Hematopoietic multipotent progenitor cell treated with erythropoietin and hydrocortisone succinate and interleukin-3 and kit ligand, for 17 days (in vitro differentiated cells): Measurements from ENCODE around the gene CCDC154.
"Not testable (repeated sequence)": the region's sequence is repeated elsewhere in the genome, so short reads cannot be mapped to it uniquely, and the experiment has no call there.

ENCODE experiments used
- DNase-seq: peaks from one replicate; pipeline ENCODE4 v3.0.0-alpha.2; 2015; ENCODE audit warnings: low spot score

CCDC154 gene

GRCh38 chr16:1474082-1474795, 29.9 kb upstream of the CCDC154 start:
- peak; percentile 42 for DNase-seq

- DNase-seq: peak; percentile 7
Observed at GRCh38 chr16:1472974-1473373, 28.6 kb upstream of the CCDC154 start.

GRCh38 chr16:1471569-1472194, 27.3 kb upstream of the CCDC154 start:
- DNase-seq: no peak

- DNase-seq: no peak
Observed at GRCh38 chr16:1470481-1471251, 26.3 kb upstream of the CCDC154 start.

- no peak for DNase-seq
Observed at GRCh38 chr16:1469693-1470201, 25.4 kb upstream of the CCDC154 start.

GRCh38 chr16:1469141-1469540, 24.8 kb upstream of the CCDC154 start:
- not testable (repeated sequence) for DNase-seq

DNA sequence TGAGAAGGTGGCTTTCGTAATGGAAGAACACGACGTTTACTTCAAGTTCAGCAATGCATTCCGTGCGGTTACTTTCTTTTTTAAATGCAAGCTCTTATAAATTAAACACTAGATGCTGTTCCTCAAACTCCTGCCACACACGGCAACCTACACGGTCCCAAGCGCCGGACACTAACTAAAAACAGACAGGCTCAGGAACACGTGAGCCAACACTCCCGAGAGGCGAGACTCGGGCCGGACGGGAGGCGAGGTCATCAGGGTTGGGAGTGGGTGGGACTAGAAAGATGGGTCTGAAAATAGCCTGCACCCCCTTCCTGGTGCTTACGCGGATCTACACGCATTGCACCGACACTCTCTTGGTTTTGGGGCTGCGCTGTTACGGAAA, 24.1 kb upstream of the CCDC154 start:
- DNase-seq: no peak

DNA sequence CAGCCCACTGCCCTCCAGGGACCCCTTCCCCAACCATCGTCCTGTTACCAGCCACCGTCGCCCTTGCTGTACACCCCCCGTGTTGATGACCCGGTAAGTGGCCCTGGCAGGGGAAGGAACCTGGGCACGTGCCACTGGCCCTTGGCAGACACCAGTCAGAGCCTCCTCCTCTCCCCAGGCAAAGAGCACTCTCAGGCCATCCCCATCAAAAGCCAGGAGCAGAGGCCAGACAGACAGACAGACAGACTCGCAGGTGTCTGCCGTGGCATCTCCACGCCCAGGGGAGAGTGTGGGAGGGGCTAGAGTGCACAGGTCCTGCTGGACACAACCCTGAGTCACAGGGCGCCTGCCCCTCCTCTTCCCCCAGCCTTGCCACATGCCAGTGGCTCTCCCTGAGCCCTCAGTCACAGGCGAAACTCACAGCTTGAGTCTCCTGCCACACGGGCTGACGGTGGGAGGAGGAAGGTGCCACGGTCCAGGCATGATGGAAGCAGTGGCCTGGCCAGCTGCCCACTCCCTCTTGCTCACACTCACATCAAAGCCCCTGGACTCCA, 22.7 kb upstream of the CCDC154 start:
- DNase-seq: no peak

DNA sequence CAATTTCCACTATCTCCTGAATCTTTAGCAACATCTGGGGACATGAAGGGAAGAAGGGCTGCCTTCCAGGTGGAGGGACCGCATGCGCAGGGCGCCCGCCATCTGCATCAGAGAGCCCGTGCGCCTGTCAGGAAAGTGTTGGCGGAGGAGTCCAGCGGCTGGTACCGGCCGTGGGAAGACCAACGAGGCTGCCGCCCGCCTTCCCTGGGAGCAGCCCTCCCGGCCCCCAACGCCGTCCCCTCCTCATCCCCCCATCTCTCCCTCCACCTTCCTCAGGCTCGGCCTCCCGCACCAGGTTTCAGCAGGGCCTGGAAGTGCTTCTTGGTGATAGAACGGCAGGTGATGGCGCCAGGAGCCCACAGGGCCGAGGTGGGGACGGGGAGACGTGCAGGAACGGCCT, 21.7 kb upstream of the CCDC154 start:
- no peak for DNase-seq

- DNase-seq: no peak
Observed at GRCh38 chr16:1465567-1465915, 21.2 kb upstream of the CCDC154 start.

DNA sequence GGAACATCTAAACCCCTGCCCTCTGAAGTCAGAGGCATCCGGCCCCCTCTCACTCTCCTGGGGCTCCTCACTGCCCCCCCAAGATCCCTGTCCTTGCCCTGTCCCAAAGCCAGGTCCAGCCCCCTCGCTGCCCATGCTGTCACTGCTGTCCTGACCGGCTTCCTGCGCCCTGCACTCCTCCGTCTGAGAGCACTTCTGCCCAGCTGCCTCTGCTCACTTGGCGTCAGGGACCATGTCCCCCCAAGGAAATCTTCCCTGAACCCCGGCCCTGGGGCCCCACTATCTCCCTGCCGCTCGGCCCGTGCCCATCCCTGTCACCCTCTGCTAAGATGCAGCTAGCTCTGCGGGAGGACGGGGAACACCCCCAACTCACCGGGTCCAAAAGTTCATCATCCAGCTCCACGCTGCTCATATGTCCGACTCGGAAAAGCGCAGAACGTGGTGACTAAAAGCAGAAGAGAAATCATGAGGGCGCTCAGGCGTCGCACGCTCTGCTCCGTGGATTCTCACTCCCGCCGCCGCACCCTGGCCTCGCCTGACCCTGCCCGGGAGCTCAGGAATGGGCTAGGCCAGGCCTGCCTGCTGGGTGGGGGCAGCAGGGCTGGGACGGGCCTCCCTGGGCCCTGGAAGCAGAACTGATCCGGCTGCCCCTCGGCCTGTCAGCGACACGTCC, 20.7 kb upstream of the CCDC154 start:
- no peak for DNase-seq

DNA sequence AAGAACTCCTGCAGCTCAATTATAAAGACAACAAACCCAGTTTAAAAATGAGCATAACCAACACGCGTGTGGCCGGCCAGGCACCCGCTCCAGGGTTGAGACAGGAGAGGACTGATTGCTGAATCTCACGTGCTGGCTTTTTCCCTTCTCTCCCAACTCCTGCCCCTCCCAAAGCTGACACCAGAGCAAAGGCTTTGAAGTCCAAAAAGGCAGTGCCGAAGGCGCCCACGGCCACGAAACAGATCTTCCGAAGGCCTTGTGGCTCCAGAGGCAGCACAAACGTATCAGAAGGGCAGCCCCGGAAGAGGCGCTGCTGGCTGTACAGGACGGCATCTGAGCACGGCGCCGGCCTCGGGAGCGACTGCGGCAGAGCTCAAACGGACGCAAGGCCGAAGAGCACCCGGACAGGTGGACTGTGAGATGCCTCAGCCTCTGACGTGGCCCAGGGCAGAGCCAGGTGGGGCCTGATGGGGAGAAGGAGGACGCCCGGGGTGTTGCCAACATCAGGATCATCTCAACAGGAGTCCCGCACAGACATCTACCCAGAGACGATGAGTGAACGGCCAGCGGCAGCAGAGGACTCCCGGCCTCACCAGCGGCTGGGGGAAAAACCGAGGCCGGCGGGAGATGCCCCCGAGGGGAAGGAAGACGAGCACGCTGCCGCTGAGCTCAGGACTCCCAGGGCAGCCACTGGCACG, 20.0 kb upstream of the CCDC154 start:
- no peak for DNase-seq

DNA sequence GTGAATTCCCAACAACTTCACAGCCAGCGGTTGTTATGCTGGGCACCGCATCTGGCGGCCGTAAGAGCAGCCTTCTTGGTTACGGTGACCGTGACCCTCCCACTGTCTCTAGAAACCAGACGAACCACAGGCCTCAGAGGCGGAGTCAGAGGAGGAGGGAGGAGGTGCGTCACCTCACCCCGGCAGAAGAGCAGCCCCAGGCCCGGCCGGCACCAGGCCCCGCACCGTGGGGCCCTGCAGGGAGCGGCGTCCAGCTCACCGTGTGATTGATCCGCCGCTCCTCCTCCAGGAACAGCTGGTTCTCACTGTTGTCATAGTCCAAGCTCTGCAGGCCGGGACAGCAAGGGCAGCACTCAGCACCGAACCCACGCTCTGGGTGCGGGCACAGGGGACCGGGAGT, 16.8 kb upstream of the CCDC154 start:
- no peak for DNase-seq

DNA sequence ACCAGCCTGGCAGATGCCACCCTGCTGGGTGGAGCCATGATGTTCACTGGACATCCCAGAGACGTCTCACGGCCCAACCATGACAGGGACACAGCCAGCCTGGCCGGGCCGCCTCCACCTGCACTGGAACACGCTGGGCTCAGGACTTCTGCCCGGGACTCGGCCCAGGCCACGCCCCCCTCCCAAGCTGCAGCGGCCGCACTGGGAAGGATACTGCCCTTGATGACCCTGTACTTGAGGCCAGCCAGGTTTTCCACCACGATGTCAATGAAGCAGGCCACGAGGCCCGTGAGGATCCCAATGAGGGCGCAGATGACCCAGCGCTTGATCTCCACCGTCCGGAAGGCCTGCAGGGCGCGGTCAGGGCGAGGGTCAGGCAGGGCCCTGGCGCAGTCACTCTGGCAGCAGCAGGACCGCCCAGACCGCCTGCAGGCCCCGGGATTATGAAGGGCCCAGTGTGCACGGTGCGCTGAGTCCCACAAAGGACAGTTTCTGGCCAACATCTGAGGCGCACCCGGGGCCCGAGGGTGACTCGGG, 16.3 kb upstream of the CCDC154 start:
- no peak for DNase-seq

- DNase-seq: no peak
Observed at GRCh38 chr16:1459967-1460366, 15.6 kb upstream of the CCDC154 start.

GRCh38 chr16:1458977-1459341, 14.6 kb upstream of the CCDC154 start:
- no peak for DNase-seq

DNA sequence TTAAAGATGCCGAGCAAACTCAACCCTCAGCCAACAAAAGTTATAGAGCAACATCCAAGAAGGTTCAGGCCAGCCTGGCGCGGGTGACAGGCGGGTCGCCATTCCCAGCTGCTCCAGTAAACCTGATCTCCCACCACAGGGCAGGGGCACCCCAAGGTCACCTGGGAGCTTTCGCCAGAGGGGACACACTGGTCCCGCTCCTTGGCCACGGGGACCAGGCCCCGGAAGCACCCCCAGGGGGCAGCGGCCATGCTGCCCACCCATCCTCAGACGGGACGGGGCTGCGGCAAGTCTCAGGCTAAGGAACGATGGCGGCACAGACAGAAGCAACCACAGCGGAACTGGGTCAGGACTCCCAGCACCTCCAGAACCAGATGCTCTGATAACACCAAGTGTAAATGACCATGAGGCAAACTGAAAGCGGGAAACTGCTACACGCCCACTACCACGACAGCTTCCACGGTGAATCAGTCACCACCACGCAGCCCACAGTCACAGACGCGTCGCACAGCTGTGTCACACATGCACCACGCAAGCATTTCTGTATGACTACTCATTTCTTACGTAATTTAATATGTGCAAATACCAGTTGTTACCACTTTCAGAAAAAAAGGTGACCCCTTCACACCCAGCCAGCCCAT, 14.1 kb upstream of the CCDC154 start:
- no peak for DNase-seq

GRCh38 chr16:1457489-1458245, 13.3 kb upstream of the CCDC154 start:
- DNase-seq: no peak

- DNase-seq: no peak
Observed at GRCh38 chr16:1456951-1457350, 12.6 kb upstream of the CCDC154 start.
